B cell (primary cell): ENCODE data around the gene NUBP1. TPM values are rescaled to one million over a fixed set of nuclear protein-coding genes. Genes with fewer than 3 reads are reported as not detected.

Experiments
- ATAC-seq: fragments of 200-7000 bp; cut with Tn5 transposase; one replicate; pipeline ENCODE4 v1.10.0; 2021; ENCODE audit warnings: low read depth, mild to moderate bottlenecking, moderate number of reproducible peaks, moderate library complexity
- CTCF ChIA-PET: fragments of 350-600 bp; sonication (Branson Sonifier 250); formaldehyde crosslinking; loops from one replicate; lab custom pipeline; 2021; ENCODE audit warnings: antibody characterized with exemption, inconsistent platforms; lab: Charles Lee
- POLR2A ChIA-PET: fragments of 350-600 bp; sonication (Branson Sonifier 250); formaldehyde crosslinking; loops from one replicate; lab custom pipeline; 2021; ENCODE audit warnings: antibody characterized with exemption; lab: Charles Lee
- DNase-seq: peaks from one replicate; pipeline ENCODE4 v3.0.0; 2013
- H2AFZ ChIP-seq: 2 replicates; pipeline ENCODE4 v1.6.1; 2012; ENCODE audit warnings: mild to moderate bottlenecking, low read depth, low read length; ENCODE audit not compliant: insufficient read depth, poor library complexity, severe bottlenecking
- H3K27ac ChIP-seq, 2 donors: 1 replicate in 1 of 2; 2 replicates in 1 of 2; pipeline ENCODE4 v1.5.1; 2012 to 2013; ENCODE audit warnings: low read length in 2 of 2, mild to moderate bottlenecking in 2 of 2, moderate library complexity in 1 of 2
- H3K27me3 ChIP-seq, 4 experiments: fragments of 200-600 bp in 1 of 4; sonication (generic) in 1 of 4; replicated peaks in 1 of 4; 1 replicate in 2 of 4; 2 replicates in 2 of 4; pipeline versions ENCODE4 v1.6.1 to v1.7.0; 2013 to 2016; ENCODE audit warnings: low read length in 3 of 4, mild to moderate bottlenecking in 2 of 4, mixed read lengths in 1 of 4, moderate library complexity in 1 of 4; ENCODE audit not compliant: insufficient read depth in 4 of 4, control insufficient read depth in 3 of 4; ENCODE audit errors: control extremely low read depth in 1 of 4
- H3K36me3 ChIP-seq, 2 experiments: replicated peaks in 1 of 2; 1 replicate in 1 of 2; 2 replicates in 1 of 2; pipeline versions ENCODE4 v1.6.1 to v1.7.1; 2013; ENCODE audit warnings: low read length in 1 of 2; ENCODE audit not compliant: insufficient read depth in 2 of 2, control insufficient read depth in 1 of 2; ENCODE audit errors: control extremely low read depth in 1 of 2, extremely low read depth in 1 of 2
- H3K4me1 ChIP-seq, 2 donors: fragments of 200-600 bp in 1 of 2; sonication (generic) in 1 of 2; 1 replicate in 1 of 2; 2 replicates in 1 of 2; pipeline versions ENCODE4 v1.5.1 to v1.6.1; 2013 to 2017; ENCODE audit warnings: low read length in 2 of 2; ENCODE audit not compliant: control insufficient read depth in 2 of 2, insufficient read depth in 2 of 2
- H3K4me2 ChIP-seq: replicated peaks from 2 replicates; pipeline ENCODE3; 2012; ENCODE audit warnings: mild to moderate bottlenecking, low read depth, low read length; ENCODE audit not compliant: poor library complexity, severe bottlenecking
- H3K4me3 ChIP-seq, 5 experiments: fragments of 200-600 bp in 1 of 5; sonication (generic) in 1 of 5; 1 replicate in 3 of 5; 2 replicates in 2 of 5; pipeline versions ENCODE4 v1.5.1 to v1.7.0; 2011 to 2016; ENCODE audit warnings: low read length in 4 of 5, mild to moderate bottlenecking in 4 of 5, low read depth in 2 of 5, control low read depth in 1 of 5, moderate library complexity in 1 of 5; ENCODE audit not compliant: insufficient read depth in 1 of 5; ENCODE audit errors: control extremely low read depth in 1 of 5, extremely low read depth in 1 of 5
- H3K79me2 ChIP-seq: fragments of 200-600 bp; sonication (generic); one replicate; pipeline ENCODE4 v1.6.0; 2016; ENCODE audit warnings: low read length; ENCODE audit not compliant: control insufficient read depth, insufficient read depth
- H3K9ac ChIP-seq: fragments of 200-600 bp; sonication (generic); 2 replicates; pipeline ENCODE4 v1.6.1; 2017; ENCODE audit warnings: mild to moderate bottlenecking, low read length, moderate library complexity
- H3K9me3 ChIP-seq, 3 donors: one replicate each; pipeline versions ENCODE4 v1.6.1 to v1.7.1; 2013; ENCODE audit warnings: low read length in 2 of 3; ENCODE audit not compliant: control insufficient read depth in 2 of 3, insufficient read depth in 1 of 3; ENCODE audit errors: control extremely low read depth in 1 of 3
- H4K20me1 ChIP-seq: 2 replicates; pipeline ENCODE4 v1.6.0; 2012; ENCODE audit warnings: mild to moderate bottlenecking, low read length; ENCODE audit not compliant: insufficient read depth, control insufficient read depth, poor library complexity, severe bottlenecking
- H3K27ac Mint-ChIP-seq: one replicate; pipeline ENCODE4 v1.8.0; 2021; ENCODE audit warnings: mixed read lengths
- H3K27me3 Mint-ChIP-seq: one replicate; pipeline ENCODE4 v1.8.0; 2021; ENCODE audit warnings: mixed read lengths
- H3K4me1 Mint-ChIP-seq: one replicate; pipeline ENCODE4 v1.8.0; 2021; ENCODE audit warnings: mixed read lengths
- H3K4me3 Mint-ChIP-seq: one replicate; pipeline ENCODE4 v1.8.0; 2021; ENCODE audit warnings: mixed read lengths
- H3K9me3 Mint-ChIP-seq: one replicate; pipeline ENCODE4 v1.8.0; 2022; ENCODE audit warnings: mixed read lengths; ENCODE audit not compliant: insufficient read depth
- EZH2 ChIP-seq: IDR thresholded peaks from 2 replicates; pipeline ENCODE4 v1.6.1; 2012; ENCODE audit warnings: borderline replicate concordance, low read depth, mild to moderate bottlenecking, moderate library complexity, low read length; ENCODE audit not compliant: insufficient read depth, poor library complexity, severe bottlenecking
- WGBS: methylation state at CpG from one replicate; pipeline ENCODE4 v1.1.5; 2013; ENCODE audit warnings: missing lambda C conversion rate; ENCODE audit not compliant: insufficient coverage; 5-methylcytosine and 5-hydroxymethylcytosine counted together
- intact Hi-C: fragments of 100-400 bp; cut with micrococcal nuclease; formaldehyde crosslinking; loops from one replicate; pipeline ENCODE4 v1.10.0; 2022
- polyA plus RNA-seq: library from polyadenylated mRNA; depleted of rRNA; stranded (reverse); fragments of >200 nt; gene quantifications from 2 replicates; pipeline ENCODE4 v1.2.3, GENCODE V29; 2012
- total RNA-seq, 2 donors: library from RNA; stranded (reverse); fragments of 120-200 nt in 1 of 2; gene quantifications; 1 replicate in 1 of 2; 2 replicates in 1 of 2; pipeline versions ENCODE4 v1.2.3 to v1.2.4, GENCODE V29; 2013 to 2022
- TF ChIP-seq, protein P1 (sequence below): fragments of 200-600 bp; IDR thresholded peaks from one replicate; pipeline ENCODE4 v1.8.0; 2022; ENCODE audit warnings: antibody characterized with exemption, mild to moderate bottlenecking

NUBP1 gene
- total and polyA plus RNA-seq, 2 donors (not counting 1 experiment from before 2014, with no cell fraction given) = 47.3 to 67.3 TPM

DNA sequence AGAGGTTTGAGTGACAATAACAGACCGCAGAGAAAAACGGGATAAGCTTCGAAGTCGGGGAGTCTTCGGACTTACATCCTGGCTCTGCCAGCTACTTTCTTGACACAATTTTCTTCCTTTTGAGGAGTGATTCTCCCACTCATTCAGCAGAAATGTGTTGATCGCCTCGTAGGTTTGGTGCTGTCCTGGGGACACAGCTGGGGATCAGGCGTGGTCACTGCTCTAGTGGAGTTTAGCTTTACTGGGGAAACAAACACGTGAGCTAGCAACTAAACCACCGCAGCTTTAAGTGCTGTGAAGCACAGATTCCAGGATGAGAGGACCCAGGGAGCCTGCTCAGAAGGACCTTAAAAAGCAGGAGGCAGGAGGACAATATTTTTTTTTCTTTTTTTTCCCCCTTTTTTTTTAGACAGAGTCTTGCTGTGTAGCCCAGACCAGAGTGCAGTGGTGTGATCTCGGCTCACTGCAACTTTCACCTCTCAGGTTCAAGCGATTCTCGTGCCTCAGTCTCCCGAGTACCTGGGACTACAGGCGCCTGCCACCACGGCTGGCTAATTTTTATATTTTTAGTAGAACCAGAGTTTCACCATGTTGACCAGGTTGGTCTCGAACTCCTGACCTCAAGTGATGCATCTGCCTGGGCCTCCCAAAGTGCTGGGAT lies 858 bp downstream of the NUBP1 start:
- Mint-ChIP-seq H3K4me3 (peak overlapping the region; percentile 93), H3K27me3 (no peaks in the 10 kb centered on the region), H3K27ac (peak overlapping the region; percentile 97), H3K4me1 (peaks cover 58% of the 10 kb centered on the region), H3K9me3 (no peaks in the 10 kb centered on the region)
- TF ChIP-seq EZH2 = no peak
- TF ChIP-seq, protein P1, sequence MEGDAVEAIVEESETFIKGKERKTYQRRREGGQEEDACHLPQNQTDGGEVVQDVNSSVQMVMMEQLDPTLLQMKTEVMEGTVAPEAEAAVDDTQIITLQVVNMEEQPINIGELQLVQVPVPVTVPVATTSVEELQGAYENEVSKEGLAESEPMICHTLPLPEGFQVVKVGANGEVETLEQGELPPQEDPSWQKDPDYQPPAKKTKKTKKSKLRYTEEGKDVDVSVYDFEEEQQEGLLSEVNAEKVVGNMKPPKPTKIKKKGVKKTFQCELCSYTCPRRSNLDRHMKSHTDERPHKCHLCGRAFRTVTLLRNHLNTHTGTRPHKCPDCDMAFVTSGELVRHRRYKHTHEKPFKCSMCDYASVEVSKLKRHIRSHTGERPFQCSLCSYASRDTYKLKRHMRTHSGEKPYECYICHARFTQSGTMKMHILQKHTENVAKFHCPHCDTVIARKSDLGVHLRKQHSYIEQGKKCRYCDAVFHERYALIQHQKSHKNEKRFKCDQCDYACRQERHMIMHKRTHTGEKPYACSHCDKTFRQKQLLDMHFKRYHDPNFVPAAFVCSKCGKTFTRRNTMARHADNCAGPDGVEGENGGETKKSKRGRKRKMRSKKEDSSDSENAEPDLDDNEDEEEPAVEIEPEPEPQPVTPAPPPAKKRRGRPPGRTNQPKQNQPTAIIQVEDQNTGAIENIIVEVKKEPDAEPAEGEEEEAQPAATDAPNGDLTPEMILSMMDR = no peak
- no peak for ATAC-seq
- Histone ChIP-seq H3K79me2 (peaks cover 59% of the 10 kb centered on the region), H2AFZ (peak overlapping the region; percentile 86), H3K4me1 (peaks cover 31 to 36% of the 10 kb centered on the region in 2 donors), H3K9me3 (no peaks in the 10 kb centered on the region), H3K36me3 (peaks cover 0 to 43% of the 10 kb centered on the region in 2 experiments), H3K4me3 (peak overlapping the region; percentile 61 to 85 (median 73)), H3K4me2 (peak overlapping the region; percentile 85), H3K27me3 (no peaks in the 10 kb centered on the region), H3K27ac (peak overlapping the region; percentile 93 to 97), H4K20me1 (peaks cover 4% of the 10 kb centered on the region), H3K9ac (peak overlapping the region; percentile 86)
- POLR2A ChIA-PET = interaction anchor here (0.6 to 1.9 kb wide), 26 partner anchors 9 to 1875 kb away, joined by 3 to 38 read pairs (median 4); partner anchors contain the start of genes CARHSP1, CIITA and DEXI
- CTCF ChIA-PET = interaction anchor here (0.5 to 5.9 kb wide), 14 partner anchors 13 to 230 kb away, joined by 3 to 33 read pairs (median 4); partner anchors contain the start of gene CIITA
- WGBS = 57% methylated on average over 14 of the region's 17 CpGs
- intact Hi-C loops = loop anchor here (1.0 to 5.0 kb wide), 9 partner anchors 9 to 1877 kb away; partner anchors contain the start of genes CARHSP1, CIITA, CLEC16A and RSL1D1
- DNase-seq = no peak

DNA sequence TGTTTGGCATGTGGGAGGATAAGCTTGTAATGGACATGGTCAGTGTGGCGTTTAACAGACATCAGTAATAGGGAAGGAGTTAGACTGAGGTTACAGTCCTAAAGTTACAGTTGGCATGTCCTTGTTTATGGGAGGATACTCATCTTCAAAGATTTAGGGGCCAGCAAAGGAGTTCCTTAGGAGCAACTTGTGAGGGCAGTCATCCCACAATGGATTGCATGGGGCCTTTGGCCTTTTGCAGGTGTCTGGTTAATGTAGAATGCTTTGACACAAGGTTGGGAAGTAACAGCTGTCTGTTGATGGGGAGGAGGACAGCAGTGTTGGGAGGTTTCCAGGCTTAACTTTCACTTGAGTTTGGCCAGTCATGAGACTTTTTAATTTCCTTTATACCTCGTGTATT lies 2.2 kb downstream of the NUBP1 start:
- Histone ChIP-seq H3K27ac (no peak overlapping the region), H3K4me3 (no peak overlapping the region), H3K9ac (no peak overlapping the region), H3K36me3 (peaks cover 0 to 43% of the 10 kb centered on the region in 2 experiments), H3K27me3 (no peaks in the 10 kb centered on the region), H2AFZ (no peak overlapping the region), H3K79me2 (peaks cover 48% of the 10 kb centered on the region), H4K20me1 (peaks cover 4% of the 10 kb centered on the region), H3K9me3 (no peaks in the 10 kb centered on the region), H3K4me1 (peaks cover 25 to 28% of the 10 kb centered on the region in 2 donors), H3K4me2 (no peak overlapping the region)
- Mint-ChIP-seq H3K27ac (peak overlapping the region; percentile 47), H3K4me1 (peaks cover 49% of the 10 kb centered on the region), H3K27me3 (no peaks in the 10 kb centered on the region), H3K9me3 (no peaks in the 10 kb centered on the region), H3K4me3 (peak overlapping the region; percentile 54)
- TF ChIP-seq EZH2 = no peak
- TF ChIP-seq, protein P1 = no peak
- DNase-seq (no peak), ATAC-seq (no peak)
- intact Hi-C loops = loop anchor here (2.0 kb wide), 1 partner anchor 173 kb away; no protein-coding TSS in a partner anchor
- CTCF ChIA-PET = interaction anchor here (0.6 to 3.6 kb wide), 2 partner anchors 132 to 1014 kb away, joined by 4 to 21 read pairs; partner anchors contain the start of gene CIITA
- WGBS = 92% methylated on average over 1 of the region's 2 CpGs
- POLR2A ChIA-PET = no interaction called here
